HCT116 (cell line): Measurements from ENCODE around the gene EXD3. TPM values are rescaled to one million over a fixed set of nuclear protein-coding genes. Genes with fewer than 3 reads are reported as not detected.

Source experiments
- ATAC-seq: fragments of 200-7000 bp; cut with Tn5 transposase; 2 replicates; pipeline ENCODE4 v1.9.1; 2020; ENCODE audit warnings: mild to moderate bottlenecking, moderate library complexity
- BruUV-seq: library from RNA; stranded (reverse); fragments of 400-500 nt; replicated peaks from 2 replicates; lab custom pipeline; 2021; lab: Mats Ljungman, UMichigan
- CTCF ChIA-PET: fragments of 300-600 bp; sonication (Branson Sonifier 250); formaldehyde crosslinking; loops from one replicate; lab custom pipeline; 2021; ENCODE audit warnings: antibody characterized with exemption; lab: Charles Lee
- POLR2A ChIA-PET: fragments of 300-600, 350-600 bp; sonication (Branson Sonifier 250); formaldehyde crosslinking; loops from one replicate; lab custom pipeline; 2021; ENCODE audit warnings: antibody characterized with exemption; lab: Charles Lee
- RAD21 ChIA-PET, 2 experiments: fragments of 300-600 bp; sonication (Branson Sonifier 250); formaldehyde crosslinking; loops; one replicate each; lab custom pipeline; 2023; ENCODE audit warnings: low total read pairs in 2 of 2; ENCODE audit not compliant: uncharacterized antibody in 2 of 2, unreplicated experiment in 2 of 2, low non-redundant PET in 1 of 2; lab: Charles Lee
- DNase-seq: peaks from one replicate; pipeline ENCODE4 v3.0.0-alpha.2; 2010; ENCODE audit warnings: low read depth, low spot score
- H2AFZ ChIP-seq: fragments of 200-600 bp; shearing (Covaris generic), sonication (generic); 2 replicates; pipeline ENCODE4 v1.6.1; 2017; ENCODE audit warnings: low read depth, mixed run types, mixed read lengths, antibody characterized with exemption, low read length; ENCODE audit not compliant: poor library complexity, severe bottlenecking
- H3K27ac ChIP-seq: 2 replicates; pipeline ENCODE4 v1.5.1; 2012; ENCODE audit warnings: low read depth, low read length
- H3K27me3 ChIP-seq: fragments of 200-600 bp; sonication (generic); 2 replicates; pipeline ENCODE4 v1.6.1; 2016; ENCODE audit warnings: mixed run types, low read length, mixed read lengths; ENCODE audit not compliant: insufficient read depth
- H3K36me3 ChIP-seq, 2 experiments: fragments of 200-500 bp in 1 of 2; fragments of 200-600 bp in 1 of 2; sonication (Bioruptor generic) in 1 of 2; sonication (generic) in 1 of 2; 2 replicates each; pipeline versions ENCODE4 v1.5.1 to v1.6.1; 2014 to 2016; ENCODE audit warnings: low read length in 2 of 2, inconsistent platforms in 1 of 2, mixed read lengths in 1 of 2, mixed run types in 1 of 2; ENCODE audit not compliant: insufficient read depth in 2 of 2, control insufficient read depth in 1 of 2
- H3K4me1 ChIP-seq, 2 experiments: fragments of 200-600 bp in 1 of 2; sonication (generic) in 1 of 2; 2 replicates each; pipeline versions ENCODE4 v1.5.1 to v1.6.1; 2012 to 2017; ENCODE audit warnings: low read length in 2 of 2, inconsistent platforms in 1 of 2, mild to moderate bottlenecking in 1 of 2, mixed read lengths in 1 of 2, mixed run types in 1 of 2, moderate library complexity in 1 of 2; ENCODE audit not compliant: insufficient read depth in 2 of 2, control insufficient read depth in 1 of 2
- H3K4me2 ChIP-seq: fragments of 200-600 bp; sonication (generic); 2 replicates; pipeline ENCODE4 v1.6.1; 2017; ENCODE audit warnings: mixed run types, low read length, mixed read lengths
- H3K4me3 ChIP-seq, 2 experiments: fragments of 200-600 bp in 1 of 2; sonication (generic) in 1 of 2; replicated peaks in 1 of 2; 2 replicates each; pipeline ENCODE4 v1.5.1; 2011 to 2016; ENCODE audit warnings: low read length in 2 of 2, control low read depth in 1 of 2, low read depth in 1 of 2, mild to moderate bottlenecking in 1 of 2, mixed read lengths in 1 of 2, mixed run types in 1 of 2
- H3K79me2 ChIP-seq: fragments of 200-600 bp; sonication (generic); 2 replicates; pipeline ENCODE4 v1.6.1; 2017; ENCODE audit warnings: mild to moderate bottlenecking, mixed run types, low read length, moderate library complexity, mixed read lengths; ENCODE audit not compliant: insufficient read depth
- H3K9ac ChIP-seq: fragments of 200-600 bp; sonication (generic); 2 replicates; pipeline ENCODE4 v1.6.1; 2016; ENCODE audit warnings: low read length, mixed read lengths
- H3K9me2 ChIP-seq: fragments of 200-600 bp; sonication (generic), shearing (Covaris generic); 2 replicates; pipeline ENCODE4 v1.6.1; 2017; ENCODE audit warnings: mixed run types, mild to moderate bottlenecking, moderate library complexity; ENCODE audit not compliant: insufficient read depth
- H3K9me3 ChIP-seq, 2 experiments: fragments of 200-500 bp in 1 of 2; fragments of 200-600 bp in 1 of 2; sonication (Bioruptor generic) in 1 of 2; sonication (generic) in 1 of 2; 2 replicates each; pipeline ENCODE4 v1.6.1; 2014 to 2017; ENCODE audit warnings: low read length in 2 of 2, mixed read lengths in 2 of 2, inconsistent platforms in 1 of 2, low read depth in 1 of 2, mild to moderate bottlenecking in 1 of 2, mixed run types in 1 of 2, moderate library complexity in 1 of 2; ENCODE audit not compliant: control insufficient read depth in 1 of 2, insufficient read depth in 1 of 2
- H4K20me1 ChIP-seq: fragments of 200-600 bp; sonication (generic), shearing (Covaris generic); 2 replicates; pipeline ENCODE4 v1.6.1; 2017; ENCODE audit warnings: mixed run types, mild to moderate bottlenecking, moderate library complexity; ENCODE audit not compliant: insufficient read depth
- CBX3 ChIP-seq: IDR thresholded peaks from 2 replicates; pipeline ENCODE4 v1.6.1; 2012; ENCODE audit warnings: low read depth
- EGR1 ChIP-seq: IDR thresholded peaks from 2 replicates; pipeline ENCODE4 v1.6.1; 2012; ENCODE audit warnings: low read depth
- EZH2 ChIP-seq: fragments of 200-600 bp; sonication (generic); IDR thresholded peaks from 2 replicates; pipeline ENCODE4 v1.6.1; 2017; ENCODE audit warnings: antibody characterized with exemption, mixed run types
- EZH2phosphoT487 ChIP-seq: fragments of 200-600 bp; IDR thresholded peaks from 2 replicates; pipeline ENCODE4 v1.6.1; 2018; ENCODE audit warnings: antibody characterized with exemption, borderline replicate concordance
- FOSL1 ChIP-seq: IDR thresholded peaks from 2 replicates; pipeline ENCODE4 v1.6.1; 2012; ENCODE audit warnings: low read depth
- JUND ChIP-seq: IDR thresholded peaks from 2 replicates; pipeline ENCODE4 v1.6.1; 2012
- POLR2A ChIP-seq: IDR thresholded peaks from 2 replicates; pipeline ENCODE4 v1.7.0; 2011; ENCODE audit warnings: borderline replicate concordance; ENCODE audit not compliant: insufficient read depth, insufficient read length; ENCODE audit errors: extremely low read depth
- POLR2AphosphoS5 ChIP-seq: IDR thresholded peaks from 2 replicates; pipeline ENCODE4 v1.6.1; 2011; ENCODE audit warnings: mild to moderate bottlenecking, low read depth, low read length, moderate library complexity
- SRF ChIP-seq: IDR thresholded peaks from 2 replicates; pipeline ENCODE4 v1.6.1; 2012; ENCODE audit warnings: low read depth
- TCF7L2 ChIP-seq: IDR thresholded peaks from 2 replicates; pipeline ENCODE4 v1.7.0; 2011; ENCODE audit warnings: borderline replicate concordance, inconsistent platforms; ENCODE audit not compliant: insufficient read depth, insufficient read length; ENCODE audit errors: extremely low read depth
- ZBTB33 ChIP-seq: IDR thresholded peaks from 2 replicates; pipeline ENCODE4 v1.6.1; 2011; ENCODE audit warnings: mild to moderate bottlenecking, low read length, moderate library complexity; ENCODE audit not compliant: insufficient replicate concordance; ENCODE audit errors: extremely low read depth
- ZFX ChIP-seq: fragments of 450-650 bp; IDR thresholded peaks from 2 replicates; pipeline ENCODE4 v1.6.1; 2017
- intact Hi-C: fragments of 100-400 bp; cut with micrococcal nuclease; formaldehyde crosslinking; loops from 2 replicates; pipeline ENCODE4 v1.10.0; 2022
- total RNA-seq: library from RNA; stranded (reverse); gene quantifications from one replicate; pipeline ENCODE4 v1.2.1, GENCODE V29; 2021; ENCODE audit not compliant: unreplicated experiment
- TF ChIP-seq, protein P1 (sequence below): IDR thresholded peaks from 2 replicates; pipeline ENCODE4 v1.6.1; 2012

The EXD3 gene
- total RNA-seq, 1 experiment from 2014 or later, result 25.4 TPM

- Histone ChIP-seq H2AFZ (no peak overlapping the region), H3K4me3 (no peak overlapping the region), H3K9ac (no peak overlapping the region), H3K27ac (no peak overlapping the region), H3K79me2 (peaks cover 6% of the 10 kb centered on the region; the same call in 1 of the 2 replicates), H3K4me1 (peaks cover 12 to 22% of the 10 kb centered on the region in 2 experiments), H4K20me1 (no peaks in the 10 kb centered on the region)
- intact Hi-C loops, result no loop called here
- CTCF ChIA-PET, result interaction anchor here (1.0 kb wide), 1 partner anchor 25 kb away, joined by 3 read pairs; the partner anchor contains the start of gene EXD3
- BruUV-seq, result no TSS peak
- TF ChIP-seq FOSL1 (no peak), POLR2AphosphoS5 (no peak), ZFX (no peak), TCF7L2 (no peak), POLR2A (no peak)
- TF ChIP-seq, all 23 proteins: peak for 0
- POLR2A ChIA-PET, result no interaction called here
- ATAC-seq (no peak), DNase-seq (no peak)
- H3K4me2 ChIP-seq, result no peak overlapping the region
- H3K27me3 ChIP-seq, result no peaks in the 10 kb centered on the region
- RAD21 ChIA-PET, result no interaction called here
- no peaks in the 10 kb centered on the region for H3K9me3 ChIP-seq
- no peaks in the 10 kb centered on the region for H3K9me2 ChIP-seq
- H3K36me3 ChIP-seq, result peaks cover 8 to 22% of the 10 kb centered on the region in 2 experiments; a peak in 3 of 4 replicates
Observed at GRCh38 chr9:137447722-137448601, 25.0 kb upstream of the EXD3 start.

GRCh38 chr9:137446851-137447471 lies 24.0 kb upstream of the EXD3 start:
- intact Hi-C loops, result no loop called here
- 0 out of 2 replicates have a peak, but pooled peaks have one; percentile 6 for ATAC-seq
- H3K27me3 ChIP-seq, result no peaks in the 10 kb centered on the region
- no peaks in the 10 kb centered on the region for H3K9me2 ChIP-seq
- H3K36me3 ChIP-seq, result peaks cover 6 to 12% of the 10 kb centered on the region in 2 experiments; a peak in 3 of 4 replicates
- H4K20me1 ChIP-seq, result no peaks in the 10 kb centered on the region
- no peak overlapping the region for H3K4me3 ChIP-seq
- H2AFZ ChIP-seq, result no peak overlapping the region
- ChIA-PET CTCF (interaction anchor here (1.3 to 1.5 kb wide), 2 partner anchors 24 to 160 kb away, joined by 5 to 11 read pairs; partner anchors contain the start of gene EXD3), RAD21 (no interaction called here), POLR2A (no interaction called here)
- DNase-seq, result no peak
- no peak for TF ChIP-seq CBX3
- no peak for TF ChIP-seq ZBTB33
- no peak for TF ChIP-seq EGR1
- TF ChIP-seq EZH2phosphoT487, result no peak
- TF ChIP-seq EZH2, result no peak
- TF ChIP-seq JUND, result no peak
- TF ChIP-seq, protein P1, sequence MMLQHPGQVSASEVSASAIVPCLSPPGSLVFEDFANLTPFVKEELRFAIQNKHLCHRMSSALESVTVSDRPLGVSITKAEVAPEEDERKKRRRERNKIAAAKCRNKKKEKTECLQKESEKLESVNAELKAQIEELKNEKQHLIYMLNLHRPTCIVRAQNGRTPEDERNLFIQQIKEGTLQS, result no peak
- no peak for TF ChIP-seq POLR2AphosphoS5
- TF ChIP-seq SRF, result no peak
- peaks cover 15 to 26% of the 10 kb centered on the region in 2 experiments for H3K4me1 ChIP-seq
- H3K4me2 ChIP-seq, result no peak overlapping the region
- H3K9ac ChIP-seq, result no peak overlapping the region
- H3K9me3 ChIP-seq, result no peaks in the 10 kb centered on the region
- no peak overlapping the region for H3K27ac ChIP-seq
- no TSS peak for BruUV-seq
- H3K79me2 ChIP-seq, result no peaks in the 10 kb centered on the region
